ENCODE measurements around the gene KLF1.

The KLF1 gene

GRCh38 chr19:12838182-12838885, 48.7 kb downstream of the KLF1 start, which contains the start of gene MAST1:
MAST1 (plus strand) TSS chr19:12838515; CDS start chr19:12838573, 58 bp downstream.
- no peak for DNase-seq (ENCODE audit: low read depth)

- no peak for DNase-seq (ENCODE audit: low read depth)
These were observed 49.8 kb downstream of the KLF1 start for GRCh38 chr19:12837225-12837624.

GRCh38 chr19:12836529-12836863, 50.5 kb downstream of the KLF1 start:
- DNase-seq (ENCODE audit: low read depth), result no peak

DNA sequence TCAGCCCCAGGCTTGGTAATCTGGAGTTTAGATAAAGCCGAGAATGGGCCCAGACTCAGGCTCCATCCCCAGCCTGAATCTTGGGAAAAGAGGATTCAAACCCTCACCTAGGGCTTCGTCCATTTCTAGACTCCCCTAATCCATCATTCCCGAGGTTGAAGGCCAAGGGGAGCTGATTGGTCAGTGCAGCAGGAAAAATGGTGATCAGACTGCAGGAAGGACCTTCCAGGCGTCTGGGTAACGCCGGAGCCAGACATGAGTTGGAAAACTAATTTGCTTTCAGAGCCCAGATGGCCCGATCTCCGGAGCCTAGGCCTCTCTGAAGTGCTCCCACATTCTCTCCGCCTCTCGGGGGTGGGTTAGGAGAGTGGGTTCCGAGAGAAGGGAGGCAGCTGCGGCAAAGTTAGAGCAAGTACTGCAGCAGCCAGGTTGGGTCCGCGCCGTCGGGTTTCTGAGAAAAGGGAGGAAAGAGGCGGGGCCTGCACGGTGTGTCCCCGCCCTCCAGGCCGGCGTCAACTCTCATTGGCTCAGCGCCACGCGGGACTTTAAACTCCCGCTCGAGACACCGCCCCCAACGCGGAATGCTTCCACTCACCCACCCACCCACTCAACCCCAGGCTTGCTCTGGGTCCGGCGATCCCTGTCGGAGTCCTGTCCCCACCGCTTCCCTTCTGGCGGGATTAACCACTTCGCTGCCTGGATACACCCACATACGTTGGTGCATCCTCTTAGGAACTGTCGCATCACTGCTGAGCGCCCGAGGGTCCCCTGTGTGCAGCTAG, 51.8 kb downstream of the KLF1 start:
- DNase-seq (ENCODE audit: low read depth), result no peak

DNA sequence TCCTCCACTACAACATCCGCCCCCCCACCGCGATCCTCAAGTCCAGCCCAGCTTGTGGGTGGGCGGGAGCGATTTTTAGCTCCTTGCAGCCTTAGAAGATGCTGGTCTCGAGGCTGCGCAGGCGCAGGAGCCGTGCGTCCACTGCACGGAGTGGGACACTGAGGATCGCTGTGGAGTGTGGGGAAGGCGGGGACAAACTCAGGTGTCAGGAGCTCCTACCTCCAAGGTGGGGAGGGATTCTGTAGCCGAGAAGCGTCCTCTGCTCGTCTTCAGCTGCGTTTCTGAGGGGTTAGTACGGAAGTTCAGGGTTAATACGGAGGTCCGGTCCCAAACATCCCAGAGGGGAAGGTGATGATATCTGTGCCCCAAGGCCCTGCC, 52.4 kb downstream of the KLF1 start, which contains the start of gene RTBDN:
Gene RTBDN, minus strand, starts transcription at position 14 of the 378 bp plus-strand sequence. CDS start 4,600 bp downstream, outside the sequence.
- no peak for DNase-seq (ENCODE audit: low read depth)
